Effector CD8-positive, alpha-beta T cell (primary cell): ENCODE measurements around the gene PLXNA1.
A peak's percentile ranks its signal among the peaks of the same experiment; 100 is the strongest.

Source experiments
- DNase-seq: peaks from one replicate; lab custom pipeline; 2025; lab: John Stamatoyannopoulos, UW
- total RNA-seq, 4 experiments: gene quantifications; one replicate each; lab custom pipeline; 2026; lab: John Stamatoyannopoulos, UW

The PLXNA1 gene
- total RNA-seq = 38.9 to 84.0 (median 70.6) reads per million in 4 experiments

DNA sequence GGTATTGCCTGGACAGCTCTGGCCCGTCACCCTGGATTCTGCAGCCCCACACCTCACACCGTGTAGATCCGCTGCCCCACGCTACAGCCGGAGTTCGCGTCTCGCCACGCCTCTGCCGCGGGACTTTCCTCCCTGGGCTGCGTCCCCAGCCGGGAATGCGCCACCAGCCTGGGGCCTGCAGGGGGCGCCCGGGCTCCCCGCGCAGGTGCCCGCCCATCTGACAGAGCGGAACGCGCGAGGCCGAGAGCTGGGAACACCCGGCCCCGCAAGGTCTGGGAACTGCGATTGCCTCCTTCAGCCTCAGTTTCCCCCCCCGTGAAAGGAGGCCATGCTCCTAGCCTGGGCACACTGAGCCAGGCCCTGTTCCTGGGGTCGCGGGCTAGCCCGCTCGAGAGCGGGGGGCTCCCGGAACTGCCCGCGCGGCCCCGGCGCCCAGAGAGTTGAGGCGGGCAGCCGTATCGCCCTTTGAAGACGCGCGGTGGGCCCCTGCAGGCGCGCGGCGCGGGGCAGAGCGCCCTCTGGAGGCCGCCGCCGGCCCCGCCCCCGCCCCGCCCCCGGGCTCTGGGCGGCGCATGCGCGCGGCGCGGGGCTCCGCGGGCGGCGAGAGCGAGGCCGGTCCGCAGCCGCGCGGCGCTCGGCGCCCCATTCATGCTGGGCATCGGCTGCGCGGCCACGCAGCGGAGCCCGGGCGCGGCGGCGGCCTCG lies at the start of gene PLXNA1:
TSS of gene PLXNA1 (plus strand) at position 645 of the 705 bp plus-strand sequence. CDS start 5,479 bp downstream, outside the sequence.
- peak; percentile 81 for DNase-seq

GRCh38 chr3:126934031-126934531 lies 48.8 kb upstream of the PLXNA1 start:
- no peak for DNase-seq

- DNase-seq = no peak
Measured at GRCh38 chr3:126934991-126935390, 47.9 kb upstream of the PLXNA1 start.

DNA sequence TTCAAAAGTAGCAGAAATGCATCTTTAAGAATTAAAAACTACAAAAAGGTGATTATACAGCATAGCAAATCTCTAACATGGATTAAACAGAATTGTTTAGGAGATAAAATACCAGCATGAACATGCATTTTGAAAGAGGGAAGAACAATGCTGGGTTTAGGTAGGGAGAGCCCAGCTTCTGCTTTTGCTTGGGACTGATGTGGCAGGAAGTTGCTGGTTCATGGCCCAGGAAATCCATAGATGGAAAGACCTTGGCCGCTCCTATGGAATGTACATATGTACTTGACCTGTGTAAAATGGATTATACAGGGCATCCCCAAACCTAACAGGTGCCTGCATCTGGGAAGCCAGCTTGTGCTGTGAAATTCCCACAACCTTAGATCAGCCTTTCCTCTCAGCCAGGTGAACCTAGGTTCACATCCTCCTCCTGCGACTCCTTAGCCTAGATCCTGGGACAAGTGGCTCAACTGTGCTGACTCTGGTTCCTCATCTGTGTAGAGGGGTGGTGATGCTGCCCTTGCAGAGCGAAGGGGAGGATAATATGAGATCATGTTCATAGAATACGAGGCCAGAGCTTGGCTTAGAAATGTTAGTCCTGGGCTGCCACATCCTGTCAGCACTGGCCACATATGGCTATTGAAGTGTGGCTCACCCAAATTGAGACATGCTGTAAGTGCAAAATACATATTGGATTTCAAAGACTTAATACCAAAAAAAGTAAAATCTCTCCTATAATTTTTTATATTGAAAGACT lies 47.0 kb upstream of the PLXNA1 start:
- no peak for DNase-seq

- no peak for DNase-seq
Measured at GRCh38 chr3:126936853-126937425, 46.0 kb upstream of the PLXNA1 start.

GRCh38 chr3:126937533-126937932 lies 45.4 kb upstream of the PLXNA1 start:
- DNase-seq = no peak

DNA sequence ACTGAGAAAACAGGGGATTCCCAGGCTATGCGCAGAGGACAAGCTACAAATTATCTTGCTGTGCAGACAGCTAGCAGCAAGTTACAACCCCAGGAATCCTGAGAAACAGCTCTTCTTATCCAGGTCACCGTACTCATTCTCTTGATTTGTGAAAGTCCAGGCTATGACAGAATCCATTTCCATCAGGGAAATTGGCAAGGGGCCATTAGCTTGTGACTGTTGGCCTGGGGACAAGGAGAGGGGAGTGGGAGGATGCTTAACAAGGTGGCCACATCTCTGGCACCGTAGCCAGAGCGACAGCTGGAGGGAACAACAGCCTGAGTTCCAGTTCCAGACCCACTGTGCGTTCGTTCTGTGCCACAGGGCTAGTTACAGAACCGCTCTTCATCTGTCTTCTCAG lies 44.9 kb upstream of the PLXNA1 start:
- no peak for DNase-seq

DNA sequence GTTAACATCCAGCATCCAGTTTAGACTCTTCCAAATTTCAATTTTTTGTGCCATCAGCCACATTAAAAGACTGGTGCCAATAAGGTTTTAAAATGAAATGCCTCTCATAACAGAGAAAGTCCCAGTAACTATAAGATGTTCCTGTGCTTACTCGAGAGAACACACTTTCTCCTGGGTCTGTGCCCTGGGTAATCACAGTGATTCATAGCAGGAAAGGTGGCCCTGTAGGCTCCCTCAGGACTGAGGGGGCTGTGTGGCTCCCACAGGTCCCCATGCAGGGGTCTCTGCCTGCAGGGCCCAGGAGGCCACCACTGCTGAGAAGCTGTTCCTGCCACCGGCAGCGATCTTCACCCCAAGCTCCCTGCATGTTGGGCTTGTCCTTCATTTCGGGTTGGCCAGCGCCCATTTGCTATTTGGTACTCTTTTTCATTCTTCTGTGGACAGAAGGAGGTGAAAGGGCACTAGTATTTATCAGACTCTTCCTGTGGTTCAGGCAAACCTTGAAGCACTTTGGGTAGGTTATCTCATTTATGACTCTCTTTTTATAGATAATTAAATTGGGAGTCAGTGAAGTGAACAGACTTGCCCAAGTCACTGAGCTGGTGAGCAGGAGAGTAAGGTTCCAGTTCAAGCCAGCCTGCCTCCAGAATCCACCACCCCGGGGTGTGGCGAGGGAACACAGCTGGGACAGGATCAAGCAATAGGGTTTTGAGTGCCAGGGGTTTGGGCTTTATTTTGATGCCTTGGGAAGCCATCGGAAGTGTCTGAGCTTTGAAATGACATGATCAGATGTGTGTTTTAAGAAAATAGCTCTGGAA lies 44.2 kb upstream of the PLXNA1 start:
- no peak for DNase-seq

DNA sequence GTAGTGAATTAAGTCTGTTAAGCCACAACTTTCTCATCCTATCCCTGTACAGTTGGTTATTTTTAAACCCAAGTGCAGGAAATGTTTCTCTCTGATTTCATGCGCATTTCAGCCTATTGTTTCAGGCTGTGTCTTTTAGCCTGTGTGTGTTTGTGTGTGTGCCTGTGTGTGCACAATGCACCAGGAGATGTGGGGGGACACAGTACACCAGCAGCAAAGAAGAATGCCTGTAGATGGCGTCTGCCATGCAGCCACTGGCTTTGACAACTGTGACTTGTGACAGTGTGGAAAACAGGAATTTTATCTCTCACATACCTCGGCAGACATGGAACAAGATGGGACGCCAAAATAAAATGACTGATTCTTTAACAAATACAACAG lies 43.6 kb upstream of the PLXNA1 start:
- no peak for DNase-seq

DNA sequence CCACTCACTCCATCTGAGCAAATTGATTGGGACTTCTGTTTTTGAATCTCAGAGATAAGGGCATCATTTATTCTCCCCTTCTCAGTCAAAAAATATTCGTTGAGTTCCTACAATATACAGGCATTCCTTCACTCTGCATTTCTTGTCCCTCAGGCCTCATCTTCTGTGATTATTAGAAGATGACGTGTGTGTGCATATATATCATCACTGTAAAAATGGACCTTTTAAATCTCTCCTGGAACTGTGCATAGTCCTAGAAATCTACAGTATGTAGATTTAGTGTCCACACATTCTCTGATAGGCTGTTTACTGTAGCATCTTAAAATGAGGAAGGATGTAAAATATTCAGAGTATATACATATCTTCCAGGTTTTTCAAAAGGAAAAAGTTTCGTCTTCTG lies 43.2 kb upstream of the PLXNA1 start:
- DNase-seq = no peak

GRCh38 chr3:126941721-126942270 lies 41.1 kb upstream of the PLXNA1 start:
- no peak for DNase-seq

DNA sequence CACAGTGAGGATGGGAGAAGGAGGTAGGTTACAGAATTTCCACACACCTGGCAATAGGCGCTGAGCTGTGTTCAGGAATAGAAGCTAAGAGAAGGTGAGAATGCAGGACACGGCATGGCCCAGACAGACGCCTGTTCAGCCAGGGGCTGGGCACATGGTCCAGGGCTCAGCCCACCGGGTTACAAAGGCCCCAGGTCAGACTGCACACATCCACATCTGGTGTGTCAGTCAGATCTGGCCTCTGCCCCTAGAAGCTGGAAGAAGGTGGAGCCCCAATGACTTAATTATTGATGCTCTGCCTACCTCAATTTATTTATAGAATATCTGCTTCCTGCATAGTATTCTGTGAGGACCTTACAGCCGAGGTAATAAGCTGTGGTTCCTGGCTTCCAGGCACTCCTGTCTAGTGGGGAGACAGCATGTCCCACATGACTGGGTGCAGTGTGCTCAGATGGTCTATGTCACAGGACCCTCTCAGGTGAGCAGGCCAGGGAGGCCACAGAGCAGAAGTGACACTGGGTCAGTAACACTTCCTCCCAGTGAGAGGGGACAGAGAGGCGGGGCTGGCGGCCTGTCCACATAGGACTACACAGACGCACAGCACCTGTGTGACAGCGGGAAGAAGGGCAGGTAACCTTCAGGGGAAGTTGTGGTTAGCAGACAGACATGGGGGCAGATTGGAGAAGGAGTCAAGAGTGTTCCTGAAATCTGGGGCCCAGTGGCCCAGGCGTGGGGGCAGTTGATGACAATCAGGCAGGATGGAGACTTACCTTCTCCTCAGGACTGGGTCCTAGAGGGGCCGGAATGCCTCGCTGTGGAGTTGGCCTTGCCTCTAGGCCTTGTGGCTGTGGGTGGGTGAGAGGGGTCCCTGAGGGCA lies 38.6 kb upstream of the PLXNA1 start:
- no peak for DNase-seq

- DNase-seq = no peak
Measured at GRCh38 chr3:126945171-126945721, 37.7 kb upstream of the PLXNA1 start.

- DNase-seq = no peak
Measured at GRCh38 chr3:126945891-126946290, 37.0 kb upstream of the PLXNA1 start.

- DNase-seq = no peak
Measured at GRCh38 chr3:126946405-126946804, 36.5 kb upstream of the PLXNA1 start.

DNA sequence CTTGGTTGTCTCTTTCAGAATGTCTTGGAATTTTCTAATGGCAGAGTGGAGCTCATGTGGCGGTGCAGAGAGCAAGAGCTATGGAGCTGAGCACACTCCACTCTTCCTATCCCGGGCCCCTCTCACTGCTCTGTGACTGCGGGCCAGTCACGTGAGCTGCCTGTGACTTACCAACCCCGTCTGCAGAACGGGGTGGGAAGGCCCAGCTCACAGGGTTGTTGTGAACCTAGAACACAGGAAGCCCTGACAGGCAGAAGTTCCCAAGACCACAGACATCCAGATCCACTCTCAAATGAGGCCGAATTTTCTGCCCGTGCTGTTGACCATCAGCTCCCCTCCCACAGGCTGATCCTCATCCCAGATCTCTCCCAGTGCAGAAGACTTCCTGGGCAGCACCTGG lies 35.5 kb upstream of the PLXNA1 start:
- DNase-seq = no peak

- DNase-seq = no peak
Measured at GRCh38 chr3:126948980-126949535, 33.9 kb upstream of the PLXNA1 start.

- DNase-seq = no peak
Measured at GRCh38 chr3:126951561-126951960, 31.4 kb upstream of the PLXNA1 start.

DNA sequence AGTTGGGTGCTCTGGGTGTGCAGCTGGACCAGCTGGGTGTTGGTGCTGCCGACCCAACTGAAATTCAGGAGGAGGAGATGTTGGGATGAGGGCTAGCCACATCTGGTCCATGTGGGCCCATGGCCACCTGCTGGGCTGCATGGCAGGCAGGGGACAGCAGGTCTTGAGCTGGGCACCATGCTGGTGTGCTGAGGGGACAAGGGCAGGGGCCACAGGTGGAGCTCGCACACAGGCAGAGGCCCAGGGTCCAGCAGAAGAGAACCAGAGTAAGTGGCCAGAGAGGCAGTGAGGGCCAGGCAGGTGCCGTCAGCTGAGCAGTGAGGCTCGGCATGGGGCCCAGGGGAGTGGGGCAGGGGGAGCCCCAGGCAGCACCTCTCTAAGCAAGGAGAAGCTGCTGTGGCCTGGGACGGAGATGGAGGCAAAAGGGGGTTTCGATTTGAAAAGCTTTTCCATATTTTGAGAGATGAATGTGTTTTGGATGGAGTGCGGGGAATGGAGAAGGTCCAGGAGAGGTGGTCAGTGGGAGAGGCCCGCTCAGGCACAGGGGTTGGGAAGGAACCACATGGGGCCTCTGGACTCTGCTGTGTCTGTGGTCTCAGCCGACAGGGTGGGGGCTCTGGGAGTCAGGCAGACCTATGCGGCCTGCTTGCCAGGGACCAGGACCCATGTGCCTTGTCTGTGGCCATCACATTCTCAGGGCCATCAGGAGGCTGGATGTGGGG lies 30.5 kb upstream of the PLXNA1 start:
- DNase-seq = no peak
